SH-SY5Y (cell line): ENCODE results near the gene KIF4A.

ENCODE experiments used
- GATA2 ChIP-seq: IDR thresholded peaks from 2 replicates; pipeline ENCODE4 v1.6.1; 2011; ENCODE audit warnings: mild to moderate bottlenecking, low read depth, low read length
- GATA3 ChIP-seq: IDR thresholded peaks from 2 replicates; pipeline ENCODE4 v1.6.1; 2011; ENCODE audit warnings: low read depth, mild to moderate bottlenecking, low read length, moderate library complexity

GRCh38 chrX:70280573-70280972, 9.3 kb upstream of the KIF4A start:
- TF ChIP-seq GATA2 = no peak
- TF ChIP-seq GATA3 = no peak
